Ecto neural progenitor cell (in vitro differentiated cells): ENCODE data around the gene USP22.
"Not testable (repeated sequence)": the region's sequence is repeated elsewhere in the genome, so short reads cannot be mapped to it uniquely, and the experiment has no call there.

ENCODE experiments used
- DNase-seq: peaks from one replicate; pipeline ENCODE4 v3.0.0-alpha.2; 2018; ENCODE audit warnings: low spot score

Gene USP22

GRCh38 chr17:21042458-21043295, at the start of gene USP22:
USP22 (minus strand) TSS chr17:21043011; CDS start chr17:21042835, 176 bp downstream.
- DNase-seq, result peak; percentile 100

- DNase-seq, result no peak
These were observed 48.2 kb upstream of the USP22 start for GRCh38 chr17:21090902-21091618.

DNA sequence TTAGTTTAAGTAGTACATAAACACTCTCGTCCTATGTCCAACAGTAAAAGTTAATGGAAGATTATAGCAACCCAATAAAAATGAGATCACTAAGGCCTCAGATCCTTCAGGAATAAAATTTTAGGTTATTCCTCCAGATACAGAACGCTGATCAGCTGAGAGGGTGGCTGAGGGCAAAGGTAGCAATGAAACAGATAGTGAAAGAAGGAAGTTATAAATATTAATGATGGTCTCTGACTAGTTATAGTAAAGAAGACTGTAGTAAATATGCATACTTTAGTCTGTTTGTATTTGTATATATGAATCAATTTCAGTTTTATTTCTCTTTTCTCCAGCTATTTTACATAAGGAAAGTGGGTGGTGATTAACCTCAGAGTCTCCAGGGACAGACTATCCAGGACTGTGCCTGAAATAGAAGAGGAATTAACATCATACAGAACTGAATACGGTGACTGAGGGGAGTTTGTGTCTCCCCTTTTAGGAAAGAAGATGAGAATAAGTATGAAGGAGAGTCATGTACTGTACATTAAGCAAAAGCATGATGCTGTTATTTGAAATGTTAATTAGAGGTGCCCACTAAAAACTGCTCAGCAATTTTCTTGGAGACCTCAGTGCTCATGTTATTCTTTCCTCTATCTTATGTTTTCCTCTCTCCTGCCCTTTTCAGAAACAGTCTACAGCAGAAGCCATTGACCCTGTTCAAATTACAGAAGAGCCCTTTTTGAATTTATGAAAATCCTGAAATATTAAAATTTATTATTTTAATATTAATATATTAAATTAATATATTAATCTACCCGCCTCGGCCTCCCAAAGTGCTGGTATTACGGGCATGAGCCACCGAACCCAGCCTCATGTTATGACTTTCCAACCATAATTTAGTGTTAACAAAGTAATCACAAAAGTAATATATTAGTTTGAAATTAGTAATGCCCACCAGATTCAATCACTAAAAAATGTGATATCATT, 47.4 kb upstream of the USP22 start:
- DNase-seq, result no peak

- DNase-seq, result no peak
These were observed 46.3 kb upstream of the USP22 start for GRCh38 chr17:21089145-21089544.

- no peak for DNase-seq
These were observed 42.9 kb upstream of the USP22 start for GRCh38 chr17:21085707-21086106.

DNA sequence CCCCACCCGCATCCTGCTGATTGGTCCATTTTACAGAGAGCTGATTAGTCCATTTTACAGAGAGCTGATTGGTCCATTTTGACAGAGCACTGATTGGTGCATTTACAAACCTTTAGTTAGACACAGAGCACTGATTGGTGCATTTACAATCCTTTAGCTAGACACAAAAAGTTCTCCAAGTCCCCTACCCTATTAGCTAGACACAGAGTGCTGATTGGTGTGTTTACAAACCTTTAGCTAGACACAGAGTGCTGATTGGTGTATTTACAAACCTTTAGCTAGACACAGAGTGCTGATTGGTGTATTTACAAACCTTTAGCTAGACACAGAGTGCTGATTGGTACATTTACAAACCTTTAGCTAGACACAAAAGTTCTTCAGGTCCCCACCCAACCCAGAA, 42.5 kb upstream of the USP22 start:
- not testable (repeated sequence) for DNase-seq

DNA sequence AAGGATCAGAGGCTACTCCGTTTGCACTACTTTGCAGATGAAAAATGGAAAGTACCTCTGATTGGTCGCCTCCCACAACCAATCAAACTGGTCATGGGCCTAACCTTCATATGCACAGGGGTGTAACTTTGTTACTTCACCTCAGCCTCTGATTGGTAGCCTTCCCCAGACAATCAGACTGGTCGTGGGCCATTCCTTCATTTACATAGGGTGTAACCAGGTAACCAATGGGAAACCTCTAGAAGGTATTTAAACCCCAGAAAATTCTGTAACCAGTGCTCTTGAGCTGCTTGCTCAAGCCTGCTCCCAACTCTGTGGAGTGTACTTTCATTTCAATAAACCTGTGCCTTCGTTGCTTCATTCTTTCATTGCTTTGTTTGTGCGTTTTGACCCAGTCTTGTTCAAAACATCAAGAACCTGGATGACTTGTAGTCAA, 39.2 kb upstream of the USP22 start:
- no peak for DNase-seq

DNA sequence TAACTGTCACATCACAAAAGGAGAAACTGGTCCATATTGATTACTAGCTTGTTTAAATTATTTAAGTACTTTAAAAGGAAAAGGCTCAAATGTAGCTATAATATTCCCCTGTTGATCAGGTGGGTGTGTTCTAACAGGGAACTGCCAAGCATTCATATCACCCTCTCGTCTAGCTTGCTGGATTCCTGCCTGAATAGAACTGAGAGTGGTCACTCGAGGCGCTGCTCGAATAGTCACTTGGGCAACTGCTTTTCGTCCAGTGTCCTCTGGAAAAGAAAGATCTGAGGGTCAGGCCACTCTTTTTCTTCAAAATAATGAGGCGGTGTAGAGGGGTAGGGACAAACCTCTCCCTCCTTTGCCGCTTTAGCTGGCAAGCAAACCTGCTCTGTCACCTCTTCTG, 36.4 kb upstream of the USP22 start:
- no peak for DNase-seq

DNA sequence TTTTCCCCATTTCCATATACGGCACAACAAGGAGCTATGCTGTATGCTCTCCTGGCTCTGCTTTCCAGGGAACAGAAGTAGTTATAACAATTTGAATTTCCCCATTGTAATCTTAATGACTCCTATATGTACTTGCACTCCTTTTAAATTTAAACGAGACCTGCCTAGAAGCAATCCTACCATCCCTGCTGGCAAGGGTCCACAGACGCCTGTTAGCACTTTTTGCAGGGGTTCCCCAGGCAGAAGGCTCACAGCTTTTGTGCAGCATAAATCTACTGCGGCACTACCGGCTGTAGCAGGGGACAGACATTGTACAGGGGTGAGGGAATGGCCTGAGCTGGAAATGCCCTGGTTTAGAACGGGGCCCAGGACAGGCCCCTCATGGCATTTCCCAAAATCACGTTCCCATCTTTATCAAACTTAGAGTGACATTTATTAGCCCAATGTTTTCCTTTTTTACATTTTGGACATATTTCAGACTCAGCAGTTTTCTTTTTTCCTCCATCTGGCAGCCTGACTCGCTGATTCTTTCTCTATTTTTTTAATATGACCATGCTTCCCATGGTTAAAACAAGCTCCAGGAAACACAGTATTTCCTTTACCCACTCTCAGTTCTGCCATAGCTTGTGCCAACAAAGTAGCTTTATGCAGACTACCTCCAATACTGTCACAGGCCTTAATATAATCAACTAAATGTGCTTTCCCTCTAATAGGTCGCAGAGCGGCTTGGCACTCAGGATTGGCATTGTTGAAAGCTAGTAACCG, 35.4 kb upstream of the USP22 start:
- no peak for DNase-seq

GRCh38 chr17:21077281-21077680, 34.5 kb upstream of the USP22 start:
- DNase-seq, result no peak

GRCh38 chr17:21076242-21076641, 33.4 kb upstream of the USP22 start:
- no peak for DNase-seq

GRCh38 chr17:21075739-21076085, 32.9 kb upstream of the USP22 start:
- DNase-seq, result no peak

DNA sequence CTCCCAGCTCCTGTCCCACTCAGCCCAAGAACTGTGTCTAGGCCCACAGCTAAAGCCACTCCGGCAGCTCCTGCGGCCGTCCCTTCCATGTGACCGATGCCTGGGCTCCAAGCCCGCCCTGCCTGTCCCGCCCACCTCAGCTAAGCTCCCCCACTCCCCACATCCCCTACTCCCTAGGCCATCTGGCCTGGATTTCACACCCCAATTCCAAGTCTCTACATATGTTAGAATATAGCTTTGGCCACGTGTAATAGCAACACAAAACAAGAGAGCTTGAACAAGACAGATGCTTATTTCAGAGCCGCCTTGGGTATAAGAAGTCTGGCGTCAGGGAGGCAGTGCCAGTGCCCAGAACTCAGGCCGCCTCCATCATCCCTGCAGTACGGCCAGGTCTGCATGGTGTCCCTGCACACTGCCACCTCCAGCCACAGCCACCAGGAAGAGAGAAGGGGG, 30.0 kb upstream of the USP22 start:
- no peak for DNase-seq

DNA sequence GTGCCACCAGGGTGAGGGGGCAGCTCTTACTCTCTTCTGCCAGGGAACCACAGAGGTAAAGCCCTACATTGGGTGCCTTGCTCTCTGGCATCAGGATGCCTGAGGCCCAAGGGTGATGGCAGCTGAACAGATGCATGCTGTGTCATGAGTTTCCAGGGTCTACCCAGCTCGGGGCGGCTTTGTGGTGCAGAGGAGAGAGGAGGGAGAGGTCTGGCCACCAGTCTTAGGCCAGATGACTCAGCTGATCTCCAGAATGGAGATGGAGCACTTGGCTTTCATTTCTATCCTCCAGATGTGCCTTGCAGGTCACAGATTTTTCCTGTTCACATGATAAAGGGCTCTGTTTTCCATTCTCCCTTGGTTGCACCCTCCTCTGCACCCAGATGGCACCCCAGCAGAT, 23.6 kb upstream of the USP22 start:
- no peak for DNase-seq

DNA sequence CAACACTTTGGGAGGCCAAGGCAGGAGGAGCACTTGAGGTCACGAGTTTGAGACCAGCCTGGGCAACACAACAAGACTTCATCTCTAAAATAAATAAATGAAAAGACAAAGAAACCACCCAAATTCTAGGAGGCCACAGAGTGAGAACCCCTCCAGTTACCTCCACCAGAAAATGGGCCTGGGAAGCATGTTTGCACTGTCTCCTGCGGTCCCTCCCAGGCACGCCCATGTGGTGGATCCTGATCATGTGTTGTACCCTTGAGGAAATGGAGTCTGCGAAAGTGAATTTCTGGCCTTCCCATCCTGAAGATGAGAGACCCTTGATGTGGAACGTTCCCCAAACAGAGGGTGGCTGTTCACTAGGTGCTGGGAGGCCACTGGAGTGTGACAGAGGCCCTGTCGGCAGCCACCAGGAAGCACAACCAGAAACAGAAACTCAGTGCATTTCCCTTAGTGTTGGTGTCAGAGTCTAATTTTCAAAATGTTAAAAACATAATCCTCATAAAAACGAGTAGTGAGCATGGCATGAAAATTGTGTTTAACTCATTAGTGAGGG, 19.2 kb upstream of the USP22 start:
- DNase-seq, result no peak

GRCh38 chr17:21061158-21061835, 18.5 kb upstream of the USP22 start:
- DNase-seq, result no peak

GRCh38 chr17:21059761-21060160, 16.9 kb upstream of the USP22 start:
- no peak for DNase-seq

- no peak for DNase-seq
These were observed 15.5 kb upstream of the USP22 start for GRCh38 chr17:21058098-21058893.

DNA sequence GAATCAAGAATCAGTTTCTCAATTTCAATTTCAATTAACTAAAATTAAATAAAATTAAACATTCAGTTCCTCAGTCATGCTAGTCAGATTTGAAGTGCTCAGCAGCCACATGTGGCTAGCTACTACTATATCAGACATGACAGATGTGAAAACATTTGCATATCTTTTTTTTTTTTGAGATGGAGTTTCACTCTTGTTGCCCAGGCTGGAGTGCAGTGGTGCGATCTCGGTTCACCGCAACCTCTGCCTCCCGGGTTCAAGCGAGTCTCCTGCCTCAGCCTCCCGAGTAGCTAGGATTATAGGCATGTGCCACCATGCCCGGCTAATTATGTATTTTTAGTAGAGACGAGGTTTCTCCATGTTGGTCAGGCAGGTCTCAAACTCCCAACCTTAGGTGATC, 10.2 kb upstream of the USP22 start:
- DNase-seq, result not testable (repeated sequence)

DNA sequence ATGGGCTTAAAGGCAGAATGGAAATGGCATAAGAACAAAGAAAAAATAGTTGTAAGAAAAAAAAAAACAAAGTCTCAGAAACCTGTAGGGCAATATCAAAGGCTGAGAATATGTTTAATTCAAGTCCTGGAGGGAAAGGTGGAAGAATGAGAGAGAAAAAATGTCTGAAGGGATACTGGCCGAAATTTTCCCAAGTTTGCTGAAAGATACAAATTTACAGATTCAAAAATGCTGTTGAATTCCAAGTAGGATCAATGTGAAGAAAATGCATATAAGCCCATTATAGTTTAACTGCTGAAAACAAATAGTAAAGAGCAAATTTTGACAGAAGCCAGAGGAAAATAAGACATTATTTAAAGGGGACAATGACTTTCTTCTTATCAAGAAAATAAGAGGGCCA, 6.6 kb upstream of the USP22 start:
- no peak for DNase-seq
